HG03135 (cell line): ENCODE results near the gene RBM12.

ENCODE experiments used
- ATAC-seq: cut with Tn5 transposase; IDR thresholded peaks from one replicate; pipeline ENCODE4 v1.9.1; 2021; ENCODE audit warnings: mild to moderate bottlenecking, moderate library complexity; ENCODE audit not compliant: unreplicated experiment

Gene RBM12

DNA sequence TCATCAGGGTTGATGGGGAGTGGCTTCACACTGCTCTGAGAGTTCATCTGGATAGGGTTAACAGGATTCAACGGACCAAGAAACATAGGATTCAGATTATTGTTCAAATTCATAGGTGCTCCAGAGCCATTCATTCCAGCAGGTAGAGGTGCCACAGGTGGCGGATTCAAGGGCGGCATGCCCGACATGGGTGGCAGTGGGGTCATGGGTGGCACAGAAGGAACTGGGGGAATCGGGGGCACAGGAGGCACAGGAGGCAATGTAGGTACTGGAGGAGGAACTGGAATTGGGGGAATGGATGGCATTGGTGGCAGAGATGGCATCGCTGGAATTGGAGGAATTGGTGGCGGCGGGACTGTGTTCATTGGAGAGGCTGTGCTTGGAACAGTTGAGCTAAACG is 10.3 kb downstream of the RBM12 start:
- ATAC-seq, result no peak

DNA sequence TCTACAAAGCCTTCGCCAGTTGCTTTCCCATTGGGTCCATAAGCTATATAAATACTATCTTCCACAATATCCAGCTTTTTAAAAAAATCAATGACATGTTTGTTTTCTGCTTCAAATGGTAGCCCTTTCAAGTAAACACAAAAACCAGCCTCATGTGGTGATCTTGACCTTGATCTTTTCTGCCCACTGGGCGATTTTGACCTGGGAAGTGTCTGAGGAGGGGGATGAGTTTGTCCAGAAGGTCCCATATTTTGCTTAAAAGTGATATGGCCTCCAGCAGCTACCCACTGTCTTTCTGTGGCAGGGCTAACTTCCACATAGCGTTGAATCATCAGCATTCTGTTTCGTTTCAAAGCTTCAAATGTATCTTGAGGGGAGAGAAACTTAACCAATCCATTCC is 10.8 kb downstream of the RBM12 start:
- ATAC-seq, result no peak

DNA sequence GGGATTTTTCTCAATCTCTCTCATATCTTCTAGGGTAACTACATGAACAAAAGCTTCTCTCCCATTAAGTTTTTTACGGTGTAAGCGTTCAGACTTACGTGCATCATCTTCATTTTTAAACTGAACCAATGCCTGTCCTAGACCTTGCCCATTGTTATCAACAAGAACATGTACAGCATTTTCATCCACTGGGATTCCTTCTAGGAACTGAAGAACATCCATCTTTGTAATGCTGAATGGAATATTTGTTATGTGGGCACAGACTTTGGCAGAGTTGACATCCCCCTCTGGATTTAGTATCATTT is 11.3 kb downstream of the RBM12 start:
- ATAC-seq, result no peak

DNA sequence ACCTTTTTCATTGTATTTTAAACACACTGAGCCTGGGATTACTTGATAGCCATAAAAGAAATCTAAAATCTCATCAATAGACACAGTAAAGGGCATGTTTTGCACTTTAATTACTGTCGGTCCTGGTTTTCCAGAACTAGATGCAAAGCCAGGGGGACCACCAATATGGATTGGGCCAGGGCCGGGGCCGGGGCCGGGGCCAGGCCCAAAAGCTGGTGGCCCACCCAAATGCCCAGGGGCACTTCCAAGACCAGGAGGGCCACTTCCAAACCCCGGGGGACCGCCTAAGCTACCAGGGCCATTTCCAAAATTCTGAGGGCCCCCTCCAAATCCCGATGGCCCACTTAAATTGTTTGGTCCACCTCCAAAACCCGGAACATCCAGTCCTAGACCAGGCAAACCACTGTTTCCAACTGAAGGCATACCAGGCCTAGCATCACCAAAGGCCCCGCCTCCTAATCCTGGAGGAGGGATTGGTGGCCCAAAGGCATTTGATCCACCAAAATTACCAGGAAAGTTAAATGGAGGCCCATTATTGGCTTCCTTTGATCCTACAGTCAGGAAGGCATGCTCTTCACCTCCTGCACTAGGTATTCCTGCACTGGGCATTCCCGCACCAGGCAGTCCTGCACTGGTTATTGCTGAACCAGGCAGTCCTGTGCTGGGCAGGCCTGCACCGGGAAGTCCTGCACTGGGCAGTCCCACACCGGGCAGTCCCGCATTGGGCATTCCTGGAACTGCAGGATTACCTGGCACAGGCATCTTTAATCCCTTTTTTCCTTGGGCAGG is 11.9 kb downstream of the RBM12 start:
- no peak for ATAC-seq

GRCh38 chr20:35651958-35652357 is 12.7 kb downstream of the RBM12 start:
- ATAC-seq, result no peak

- ATAC-seq, result no peak
Observed at GRCh38 chr20:35650632-35651031, 14.1 kb downstream of the RBM12 start.

DNA sequence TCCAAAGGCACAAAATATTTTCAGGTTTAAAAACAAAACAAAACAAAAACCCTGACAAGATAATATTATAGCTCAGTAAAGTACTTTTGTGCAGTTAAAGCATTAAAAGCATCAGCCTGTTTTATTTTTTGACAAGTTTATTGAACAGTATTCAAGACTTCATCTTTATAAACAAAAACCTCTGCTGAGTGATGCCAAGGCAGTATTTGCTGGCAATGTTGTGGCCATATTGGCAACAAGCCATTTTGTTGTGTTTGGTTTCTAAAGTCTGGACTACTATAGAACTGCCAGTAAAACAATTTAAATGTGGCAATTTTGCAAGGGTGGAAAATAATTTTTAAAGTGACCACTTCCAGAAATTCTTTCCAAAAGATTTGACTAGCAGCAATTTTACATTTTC is 15.9 kb downstream of the RBM12 start:
- no peak for ATAC-seq

GRCh38 chr20:35644806-35645205 is 19.9 kb downstream of the RBM12 start:
- ATAC-seq, result no peak

DNA sequence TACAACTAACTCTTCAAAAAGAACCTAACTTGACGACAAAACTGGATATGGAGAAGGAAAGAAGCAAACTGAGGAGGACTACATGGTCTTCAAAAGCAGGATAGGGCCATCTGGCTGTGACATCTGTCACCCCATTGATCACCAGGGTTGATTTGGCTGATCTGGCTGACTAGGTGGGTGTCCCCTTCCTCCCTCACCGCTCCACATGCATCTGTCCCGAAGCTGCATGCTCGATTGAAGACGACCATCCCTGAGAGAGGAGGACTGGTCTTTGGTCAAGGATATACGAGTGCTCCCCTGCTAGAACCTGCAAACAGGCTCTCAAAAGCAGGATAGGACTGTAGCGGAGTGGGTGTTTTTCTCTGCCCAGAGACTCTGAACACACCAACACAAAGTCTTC is 21.7 kb downstream of the RBM12 start:
- no peak for ATAC-seq

- ATAC-seq, result no peak
Observed at GRCh38 chr20:35641743-35642142, 23.0 kb downstream of the RBM12 start.

DNA sequence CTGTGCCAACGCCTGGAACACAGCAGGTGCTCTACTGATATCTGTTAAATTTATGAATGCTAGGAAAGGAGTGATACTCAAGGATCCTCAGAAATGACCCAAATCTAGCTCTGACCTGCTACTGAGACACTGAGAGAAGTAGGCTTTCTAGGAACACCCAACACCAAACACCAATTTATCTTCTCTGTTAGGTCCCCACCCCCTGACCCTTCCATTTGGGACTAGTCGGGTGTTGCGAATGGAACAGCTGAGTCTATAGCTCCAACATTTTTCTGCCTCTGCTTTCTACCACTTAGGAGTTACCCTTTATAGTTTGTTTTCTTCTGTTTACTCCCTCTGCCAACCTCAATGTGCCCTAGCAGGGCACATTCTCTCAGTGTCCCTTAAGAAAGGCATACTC is 24.0 kb downstream of the RBM12 start:
- ATAC-seq, result no peak

DNA sequence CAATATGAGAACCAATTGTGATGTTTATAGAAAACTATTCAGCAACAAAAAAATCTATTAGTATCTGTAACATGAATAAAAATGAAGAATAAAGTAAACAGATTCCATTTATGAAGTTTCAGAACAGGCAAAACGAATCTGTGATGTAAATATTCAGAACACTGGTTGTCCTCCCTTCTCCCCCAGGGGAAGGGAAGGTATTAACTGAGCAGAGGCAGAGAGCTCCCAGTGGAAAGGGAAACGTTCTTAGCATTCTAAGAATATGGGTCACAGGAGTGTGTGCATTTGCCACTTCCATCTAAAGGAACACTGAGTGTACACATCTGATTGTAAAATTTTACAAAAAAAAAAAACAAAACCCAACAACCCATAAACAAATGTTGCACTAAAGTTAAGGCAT is 25.9 kb downstream of the RBM12 start:
- ATAC-seq, result no peak

DNA sequence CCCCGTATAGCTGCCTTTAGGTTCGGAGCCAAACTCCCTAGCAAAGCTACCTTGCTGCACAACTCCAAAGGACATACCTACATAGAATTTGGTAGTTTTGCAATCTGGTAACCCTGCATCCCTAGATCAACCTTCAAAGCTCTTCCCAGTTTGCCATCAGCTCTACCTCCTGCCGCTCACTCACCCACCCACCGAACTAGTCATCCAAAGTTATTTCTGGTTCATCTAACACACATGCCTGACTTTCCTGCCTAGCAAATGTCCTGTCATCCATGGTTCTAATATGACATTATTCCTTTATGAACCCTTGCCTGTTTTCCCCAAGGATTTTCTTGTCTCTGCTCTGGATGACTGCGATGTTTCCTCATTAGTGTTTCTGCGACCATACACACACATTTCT is 27.4 kb downstream of the RBM12 start:
- ATAC-seq, result no peak

- no peak for ATAC-seq
Observed at GRCh38 chr20:35636095-35636494, 28.6 kb downstream of the RBM12 start.

- ATAC-seq, result no peak
Observed at GRCh38 chr20:35635652-35636051, 29.0 kb downstream of the RBM12 start.

DNA sequence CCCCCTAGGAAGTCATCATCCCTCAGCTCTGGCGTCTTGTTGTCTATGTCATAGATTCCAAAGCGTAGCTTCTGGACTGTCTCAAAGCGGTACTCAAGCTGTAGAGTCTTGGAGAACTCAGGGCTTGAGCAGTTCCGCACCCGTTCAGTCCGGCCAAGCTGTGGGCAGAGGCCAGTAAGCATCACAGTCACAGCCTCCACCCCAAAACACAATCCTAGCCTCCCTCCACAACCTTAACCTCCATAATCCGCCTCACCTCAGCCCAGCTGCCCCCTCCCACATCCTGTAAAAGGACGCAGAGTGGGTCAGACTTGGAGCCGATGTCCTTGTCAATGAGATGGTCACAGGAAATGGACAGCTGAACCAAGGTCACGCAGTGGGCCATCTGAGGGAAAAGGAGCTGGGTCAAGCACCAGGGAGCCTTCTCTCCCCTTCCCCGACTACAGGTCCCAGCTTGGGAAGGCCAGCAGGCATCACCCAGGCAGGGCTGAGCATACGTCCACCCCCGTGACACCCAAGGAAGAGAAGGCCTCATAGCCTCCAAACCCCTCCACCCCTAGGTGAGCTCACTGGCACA is 32.1 kb downstream of the RBM12 start:
- ATAC-seq, result no peak

DNA sequence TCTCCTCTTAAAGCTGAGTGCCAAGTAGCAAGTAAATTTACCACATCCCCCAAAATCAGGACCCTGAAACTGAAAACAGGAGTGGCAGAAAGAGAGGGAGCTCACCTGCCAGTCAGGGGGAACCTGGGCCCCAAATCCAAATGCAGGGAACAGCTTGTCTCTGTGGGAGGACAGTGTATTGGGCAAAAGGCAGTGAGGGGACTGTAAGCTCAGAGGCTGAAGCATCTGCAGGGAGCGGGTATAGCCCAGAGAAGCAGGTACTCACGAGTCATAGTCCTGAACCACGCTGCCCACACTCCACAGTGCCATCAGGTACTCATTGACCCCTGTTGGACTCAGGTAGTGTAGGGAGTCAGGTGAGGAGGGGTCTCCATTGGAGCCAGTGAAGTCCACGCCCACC is 34.1 kb downstream of the RBM12 start:
- ATAC-seq, result no peak

DNA sequence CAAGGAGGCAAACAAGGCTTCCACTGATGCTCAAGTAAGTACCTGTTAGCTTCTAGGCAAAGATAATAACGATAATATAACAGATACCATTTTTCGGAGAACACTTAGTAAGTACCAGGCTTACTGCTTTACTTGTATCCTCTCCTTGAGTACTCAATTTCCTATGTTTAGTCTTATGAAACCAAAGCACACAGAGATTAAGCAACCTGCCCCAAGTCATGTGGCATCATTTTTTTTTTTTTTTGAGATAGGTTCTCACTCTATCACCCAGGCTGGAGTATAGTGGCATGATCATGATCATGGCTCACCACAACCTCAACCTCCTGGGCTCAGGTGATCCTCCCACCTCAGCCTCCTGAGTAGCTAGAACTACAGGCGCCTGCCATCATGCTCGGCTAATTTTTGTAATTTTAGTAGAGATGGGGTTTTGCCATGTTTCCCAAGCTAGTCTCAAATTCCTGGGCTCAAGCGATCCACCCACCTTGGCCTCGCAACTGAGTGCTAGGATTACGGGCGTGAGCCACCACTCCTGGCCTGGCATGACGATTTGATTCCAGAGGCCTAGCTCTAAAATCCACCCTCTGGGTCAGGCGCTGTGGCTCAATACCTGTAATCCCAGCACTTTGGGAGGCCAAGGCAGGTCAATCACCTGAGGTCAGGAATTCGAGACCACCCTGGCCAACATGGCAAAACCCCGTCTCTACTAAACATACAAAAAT is 35.1 kb downstream of the RBM12 start:
- ATAC-seq, result no peak

DNA sequence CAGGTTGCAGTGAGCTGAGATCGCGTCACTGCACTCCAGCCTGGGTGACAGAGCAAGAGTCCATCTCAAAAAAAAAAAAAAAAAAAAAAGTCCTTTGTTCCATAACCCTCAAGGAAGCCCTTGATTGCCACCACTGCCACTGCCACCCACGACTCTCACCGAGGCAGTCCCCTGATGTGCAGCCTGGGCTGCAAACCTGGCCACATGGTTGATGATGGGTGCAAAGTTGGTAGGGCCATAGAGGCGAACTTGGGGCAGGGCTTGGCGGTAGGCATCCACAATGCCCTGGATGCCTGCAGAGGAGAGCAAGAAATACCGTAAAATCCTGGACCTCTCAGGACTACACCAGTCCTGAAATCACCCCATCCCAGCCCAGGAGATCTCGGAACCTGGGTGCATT is 37.6 kb downstream of the RBM12 start:
- no peak for ATAC-seq

- ATAC-seq, result no peak
Observed at GRCh38 chr20:35626386-35627001, 38.2 kb downstream of the RBM12 start.

GRCh38 chr20:35625584-35626385 is 38.9 kb downstream of the RBM12 start:
- ATAC-seq, result no peak
